NCI-H345 treated with DMSO at 0.1 percent for 48 hours (cell line): ENCODE data around the gene KPRP.

Experiments
- DNase-seq: peaks from one replicate; lab custom pipeline; 2025; ENCODE audit not compliant: unreplicated experiment; lab: John Stamatoyannopoulos, UW

KPRP gene, protein sequence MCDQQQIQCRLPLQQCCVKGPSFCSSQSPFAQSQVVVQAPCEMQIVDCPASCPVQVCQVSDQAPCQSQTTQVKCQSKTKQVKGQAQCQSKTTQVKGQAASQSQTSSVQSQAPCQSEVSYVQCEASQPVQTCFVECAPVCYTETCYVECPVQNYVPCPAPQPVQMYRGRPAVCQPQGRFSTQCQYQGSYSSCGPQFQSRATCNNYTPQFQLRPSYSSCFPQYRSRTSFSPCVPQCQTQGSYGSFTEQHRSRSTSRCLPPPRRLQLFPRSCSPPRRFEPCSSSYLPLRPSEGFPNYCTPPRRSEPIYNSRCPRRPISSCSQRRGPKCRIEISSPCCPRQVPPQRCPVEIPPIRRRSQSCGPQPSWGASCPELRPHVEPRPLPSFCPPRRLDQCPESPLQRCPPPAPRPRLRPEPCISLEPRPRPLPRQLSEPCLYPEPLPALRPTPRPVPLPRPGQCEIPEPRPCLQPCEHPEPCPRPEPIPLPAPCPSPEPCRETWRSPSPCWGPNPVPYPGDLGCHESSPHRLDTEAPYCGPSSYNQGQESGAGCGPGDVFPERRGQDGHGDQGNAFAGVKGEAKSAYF

GRCh38 chr1:152757747-152758146 lies at the start of gene KPRP:
Gene KPRP (plus strand): TSS chr1:152758025. CDS start chr1:152759589, 1,564 bp downstream.
- DNase-seq, result no peak

GRCh38 chr1:152718238-152718637 lies 39.6 kb upstream of the KPRP start:
- DNase-seq, result no peak

DNA sequence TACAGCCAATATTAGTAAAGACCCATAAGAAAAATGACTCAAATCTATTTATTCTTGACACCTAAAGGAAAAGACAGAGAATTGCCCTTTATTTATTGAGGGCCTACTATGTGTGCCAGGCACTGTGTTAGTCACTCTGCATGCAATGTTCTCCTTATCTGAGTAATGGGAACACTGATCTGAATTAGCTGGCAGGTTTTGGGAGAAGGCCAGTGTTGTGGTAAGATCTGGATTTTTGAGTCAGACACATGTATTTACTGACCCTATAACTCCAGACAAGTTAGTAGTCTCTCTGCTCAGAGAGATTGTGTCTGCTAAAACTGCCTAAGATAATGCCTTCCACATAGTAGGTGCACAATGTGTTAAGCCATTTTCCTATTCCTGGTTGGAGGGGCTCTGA lies 32.6 kb upstream of the KPRP start:
- DNase-seq, result no peak

GRCh38 chr1:152728986-152729385 lies 28.8 kb upstream of the KPRP start:
- DNase-seq, result no peak

GRCh38 chr1:152735648-152736047 lies 22.2 kb upstream of the KPRP start:
- no peak for DNase-seq

DNA sequence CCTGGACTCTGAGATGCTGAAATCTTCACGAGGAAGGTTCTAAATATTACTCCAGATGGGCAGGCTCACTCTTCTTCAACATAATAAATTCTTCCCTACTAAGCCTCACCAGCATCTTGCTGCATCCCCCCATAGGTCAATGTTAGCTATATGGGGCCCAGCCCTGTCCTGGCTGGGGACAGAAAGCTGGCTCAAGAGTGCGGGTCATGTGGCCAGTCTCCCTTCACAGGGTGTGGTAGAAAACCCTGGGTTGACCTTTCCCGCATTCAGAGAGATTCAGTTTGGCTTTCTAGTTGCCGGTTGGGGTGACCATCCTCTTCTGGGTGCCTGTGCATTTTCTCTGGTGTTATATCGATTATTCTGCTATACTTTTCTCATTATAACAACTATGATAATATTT lies 19.8 kb upstream of the KPRP start:
- DNase-seq, result no peak

DNA sequence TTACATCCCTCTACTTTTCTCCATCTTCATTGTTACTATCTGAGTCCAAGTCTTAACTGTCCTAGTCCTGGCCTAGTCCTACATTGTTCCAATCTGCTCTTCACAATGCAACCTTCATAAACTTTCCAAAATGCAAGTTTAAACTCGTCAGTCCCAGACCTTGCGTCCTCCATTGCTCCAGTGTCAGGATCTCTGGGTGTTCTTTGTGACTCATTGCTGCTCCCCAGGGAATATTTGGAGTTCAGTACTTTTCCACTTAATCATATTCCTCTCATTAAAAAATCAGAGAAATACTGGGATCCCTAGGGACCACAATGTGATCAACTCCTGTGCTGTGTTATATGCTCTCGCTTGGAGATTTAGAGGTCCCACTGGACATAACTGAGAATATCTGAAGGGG lies 18.0 kb upstream of the KPRP start:
- DNase-seq, result no peak

GRCh38 chr1:152741656-152742055 lies 16.2 kb upstream of the KPRP start:
- no peak for DNase-seq

DNA sequence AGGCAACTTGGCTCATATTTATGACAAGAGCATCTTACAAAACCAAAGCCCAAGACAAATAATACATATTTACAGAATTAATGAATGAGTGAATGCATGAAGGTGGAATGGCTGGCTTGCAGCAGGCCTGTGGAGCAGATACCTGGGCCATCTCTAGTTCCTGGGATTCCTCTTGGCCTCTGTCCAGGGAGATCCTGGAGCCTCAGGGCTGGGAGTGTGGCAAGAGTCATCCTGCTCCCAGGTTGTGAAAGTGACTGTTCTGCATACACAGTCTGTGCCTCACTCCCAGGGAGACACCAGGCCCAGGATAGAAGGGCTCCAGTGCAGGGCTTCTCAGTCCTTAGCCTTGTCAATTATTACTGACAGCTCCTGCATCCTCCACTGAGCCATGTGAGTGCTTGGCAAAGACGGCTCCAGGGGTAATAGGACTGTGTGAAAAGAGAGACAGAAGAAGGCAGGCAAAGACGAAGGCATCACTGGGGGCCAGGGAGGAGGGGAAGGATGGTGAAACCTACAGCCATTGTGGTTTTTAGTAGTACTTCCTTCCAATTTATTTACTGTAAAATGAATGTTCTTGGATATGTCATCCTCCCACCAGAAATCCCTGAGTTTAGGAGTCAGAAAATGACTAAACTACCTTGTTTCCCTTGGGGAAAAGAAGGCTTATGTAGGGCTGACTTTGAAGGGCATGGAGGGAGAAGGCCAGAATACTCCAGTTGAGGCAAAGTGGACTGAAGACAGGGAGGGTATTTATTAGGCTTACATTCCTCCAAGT lies 14.3 kb upstream of the KPRP start:
- no peak for DNase-seq

GRCh38 chr1:152745289-152745704 lies 12.5 kb upstream of the KPRP start:
- no peak for DNase-seq

- no peak for DNase-seq
These were observed 11.9 kb upstream of the KPRP start for GRCh38 chr1:152745765-152746444.

GRCh38 chr1:152747831-152748230 lies 10.0 kb upstream of the KPRP start:
- no peak for DNase-seq

GRCh38 chr1:152752225-152752624 lies 5.6 kb upstream of the KPRP start:
- DNase-seq, result no peak

GRCh38 chr1:152753586-152753985 lies 4.2 kb upstream of the KPRP start:
- DNase-seq, result no peak

- no peak for DNase-seq
These were observed 953 bp upstream of the KPRP start for GRCh38 chr1:152756872-152757271.

DNA sequence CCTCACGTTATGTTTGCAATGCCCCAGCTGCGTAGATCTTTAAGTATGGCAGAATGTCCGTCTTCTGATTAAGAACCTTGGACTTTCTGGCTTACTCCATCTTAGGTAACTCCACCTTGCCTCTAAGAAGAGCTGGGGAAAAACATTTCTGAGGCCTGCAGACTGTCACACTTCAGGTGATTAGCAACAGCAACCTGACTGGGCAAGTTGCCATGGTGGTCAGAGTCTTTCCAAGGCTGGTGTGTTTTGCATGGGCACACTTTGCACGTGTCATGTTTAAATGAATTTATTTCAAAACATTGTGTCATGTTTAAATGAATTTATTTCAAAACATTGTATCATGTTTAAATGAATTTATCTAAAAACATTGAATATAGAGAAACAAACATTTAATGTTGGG lies 811 bp downstream of the KPRP start:
- no peak for DNase-seq

DNA sequence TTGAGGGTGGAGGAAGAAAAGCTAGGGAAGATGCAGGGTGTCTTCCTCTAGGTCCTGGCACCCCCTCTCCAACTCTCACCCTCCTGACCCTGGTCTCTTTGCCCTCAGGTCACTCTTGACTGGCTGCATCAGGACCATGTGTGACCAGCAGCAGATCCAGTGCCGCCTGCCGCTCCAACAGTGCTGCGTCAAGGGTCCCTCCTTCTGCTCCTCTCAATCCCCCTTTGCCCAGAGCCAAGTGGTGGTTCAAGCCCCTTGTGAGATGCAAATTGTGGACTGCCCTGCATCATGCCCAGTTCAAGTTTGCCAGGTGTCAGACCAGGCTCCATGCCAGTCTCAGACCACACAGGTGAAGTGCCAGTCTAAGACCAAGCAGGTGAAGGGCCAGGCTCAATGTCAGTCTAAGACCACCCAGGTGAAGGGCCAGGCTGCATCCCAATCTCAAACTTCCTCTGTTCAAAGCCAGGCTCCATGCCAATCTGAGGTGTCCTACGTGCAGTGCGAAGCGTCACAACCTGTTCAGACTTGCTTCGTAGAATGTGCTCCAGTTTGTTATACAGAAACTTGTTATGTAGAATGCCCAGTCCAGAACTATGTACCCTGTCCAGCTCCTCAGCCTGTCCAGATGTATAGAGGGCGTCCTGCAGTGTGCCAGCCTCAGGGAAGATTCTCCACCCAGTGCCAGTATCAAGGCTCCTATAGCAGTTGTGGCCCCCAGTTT lies 1.8 kb downstream of the KPRP start:
- DNase-seq, result no peak

GRCh38 chr1:152760551-152761190 lies 2.8 kb downstream of the KPRP start:
- no peak for DNase-seq

- no peak for DNase-seq
These were observed 3.9 kb downstream of the KPRP start for GRCh38 chr1:152761609-152762213.
